Activated CD8-positive, alpha-beta T cell treated with anti-CD3 and anti-CD28 coated beads, Interleukin-2, amount 10 ng/mL, durations not matched to agents 7 days and 5 days (primary cell): ENCODE results near the gene NMT1. TPM values are rescaled to one million over a fixed set of nuclear protein-coding genes. Genes with fewer than 3 reads are reported as not detected.

Source experiments
- ATAC-seq: fragments of 150-1000 bp; cut with Tn5 transposase; one replicate; pipeline ENCODE4 v1.10.0; 2021; ENCODE audit warnings: moderate library complexity
- CTCF ChIA-PET: fragments of 350-600 bp; sonication (Branson Sonifier 250); formaldehyde crosslinking; loops from one replicate; lab custom pipeline; 2021; ENCODE audit warnings: antibody characterized with exemption; lab: Charles Lee
- POLR2A ChIA-PET: fragments of 350-600 bp; sonication (Branson Sonifier 250); formaldehyde crosslinking; loops from one replicate; lab custom pipeline; 2021; ENCODE audit warnings: antibody characterized with exemption; lab: Charles Lee
- DNase-seq: peaks from one replicate; pipeline ENCODE4 v3.0.0-alpha.2; 2020
- H3K27ac Mint-ChIP-seq: one replicate; pipeline ENCODE4 v1.8.0; 2021; ENCODE audit warnings: mild to moderate bottlenecking, mixed read lengths
- H3K27me3 Mint-ChIP-seq: one replicate; pipeline ENCODE4 v1.8.0; 2021; ENCODE audit warnings: low read depth, mixed read lengths
- H3K36me3 Mint-ChIP-seq: one replicate; pipeline ENCODE4 v1.8.0; 2021; ENCODE audit warnings: low read depth, mixed read lengths
- H3K4me1 Mint-ChIP-seq: one replicate; pipeline ENCODE4 v1.8.0; 2021; ENCODE audit warnings: low read depth, mixed read lengths
- H3K4me3 Mint-ChIP-seq: one replicate; pipeline ENCODE4 v1.8.0; 2021; ENCODE audit warnings: mild to moderate bottlenecking, mixed read lengths
- H3K9me3 Mint-ChIP-seq: one replicate; pipeline ENCODE4 v1.8.0; 2022; ENCODE audit warnings: mixed read lengths; ENCODE audit not compliant: insufficient read depth
- total RNA-seq, 2 experiments: library from RNA; stranded (reverse); gene quantifications; one replicate each; pipeline ENCODE4 v1.2.3, GENCODE V29; 2021

Gene NMT1
- total RNA-seq, 2 experiments from 2014 or later: 125 to 143 TPM

- CTCF ChIA-PET: interaction anchor here (0.7 to 5.6 kb wide), 36 partner anchors 11 to 247 kb away, joined by 3 to 78 read pairs (median 4); partner anchors contain the start of genes DCAKD and KIF18B
These were observed 38.8 kb upstream of the NMT1 start for GRCh38 chr17:45022288-45022648.

GRCh38 chr17:45022655-45023339, 38.3 kb upstream of the NMT1 start:
- POLR2A ChIA-PET: interaction anchor here (1.2 to 2.0 kb wide), 2 partner anchors 38 to 76 kb away, joined by 4 to 6 read pairs; partner anchors contain the start of gene NMT1

More at GRCh38 chr17:45022288-45022648, 38.8 kb upstream of the NMT1 start:
- no peak for DNase-seq
- Mint-ChIP-seq H3K27me3 (peaks cover 33% of the 10 kb centered on the region), H3K27ac (no peak overlapping the region), H3K9me3 (no peaks in the 10 kb centered on the region), H3K4me3 (no peak overlapping the region), H3K4me1 (peaks cover 23% of the 10 kb centered on the region), H3K36me3 (peaks cover 8% of the 10 kb centered on the region)
- no peak for ATAC-seq
- POLR2A ChIA-PET: interaction anchor here (1.2 to 2.0 kb wide), 3 partner anchors 39 to 110 kb away, joined by 4 to 6 read pairs (median 4); partner anchors contain the start of gene NMT1

GRCh38 chr17:45029096-45029495, 32.0 kb upstream of the NMT1 start:
- Mint-ChIP-seq H3K36me3 (peaks cover 22% of the 10 kb centered on the region), H3K27ac (no peak overlapping the region), H3K4me1 (peaks cover 17% of the 10 kb centered on the region), H3K27me3 (no peaks in the 10 kb centered on the region), H3K9me3 (no peaks in the 10 kb centered on the region), H3K4me3 (no peak overlapping the region)
- ATAC-seq (no peak), DNase-seq (no peak)
- CTCF ChIA-PET: no interaction called here
- POLR2A ChIA-PET: interaction anchor here (0.6 kb wide), 1 partner anchor 1971 kb away, joined by 4 read pairs; no protein-coding TSS in a partner anchor

More at GRCh38 chr17:45022655-45023339, 38.3 kb upstream of the NMT1 start:
- Mint-ChIP-seq H3K27ac (no peak overlapping the region), H3K4me1 (peaks cover 23% of the 10 kb centered on the region), H3K27me3 (peaks cover 32% of the 10 kb centered on the region), H3K36me3 (peaks cover 8% of the 10 kb centered on the region), H3K9me3 (no peaks in the 10 kb centered on the region), H3K4me3 (no peak overlapping the region)
- DNase-seq (no peak), ATAC-seq (no peak)
- CTCF ChIA-PET: interaction anchor here (0.7 to 5.6 kb wide), 35 partner anchors 9 to 248 kb away, joined by 3 to 78 read pairs (median 5); partner anchors contain the start of genes DCAKD and KIF18B

GRCh38 chr17:45029758-45030423, 31.2 kb upstream of the NMT1 start:
- ATAC-seq: no peak
- CTCF ChIA-PET: no interaction called here
- POLR2A ChIA-PET: no interaction called here
- Mint-ChIP-seq H3K27me3 (no peaks in the 10 kb centered on the region), H3K4me3 (no peak overlapping the region), H3K9me3 (no peaks in the 10 kb centered on the region), H3K4me1 (peaks cover 17% of the 10 kb centered on the region), H3K36me3 (peaks cover 28% of the 10 kb centered on the region), H3K27ac (no peak overlapping the region)
- no peak for DNase-seq

GRCh38 chr17:45030733-45031132, 30.4 kb upstream of the NMT1 start:
- no peak for DNase-seq
- no peak overlapping the region for H3K27ac Mint-ChIP-seq
- CTCF ChIA-PET: interaction anchor here (1.0 to 5.7 kb wide), 2 partner anchors 8 to 18 kb away, joined by 3 to 31 read pairs; no protein-coding TSS in a partner anchor
- no peaks in the 10 kb centered on the region for H3K9me3 Mint-ChIP-seq
- H3K4me1 Mint-ChIP-seq: peaks cover 17% of the 10 kb centered on the region
- H3K27me3 Mint-ChIP-seq: no peaks in the 10 kb centered on the region
- ATAC-seq: no peak
- H3K4me3 Mint-ChIP-seq: no peak overlapping the region
- peaks cover 28% of the 10 kb centered on the region for H3K36me3 Mint-ChIP-seq
- POLR2A ChIA-PET: no interaction called here

- ATAC-seq (no peak), DNase-seq (no peak)
- ChIA-PET CTCF (interaction anchor here (1.0 to 5.7 kb wide), 3 partner anchors 9 to 68 kb away, joined by 3 to 31 read pairs (median 4); no protein-coding TSS in a partner anchor), POLR2A (interaction anchor here (0.9 kb wide), 1 partner anchor 14 kb away, joined by 5 read pairs; no protein-coding TSS in a partner anchor)
- H3K27ac Mint-ChIP-seq: peak overlapping the region; percentile 64
- H3K4me1 Mint-ChIP-seq: peaks cover 17% of the 10 kb centered on the region
- no peaks in the 10 kb centered on the region for H3K27me3 Mint-ChIP-seq
- H3K4me3 Mint-ChIP-seq: no peak overlapping the region
- H3K36me3 Mint-ChIP-seq: peaks cover 28% of the 10 kb centered on the region
- H3K9me3 Mint-ChIP-seq: no peaks in the 10 kb centered on the region
These were observed 29.6 kb upstream of the NMT1 start for GRCh38 chr17:45031231-45032173.

GRCh38 chr17:45032174-45032541, 29.0 kb upstream of the NMT1 start:
- ATAC-seq (no peak), DNase-seq (no peak)
- ChIA-PET POLR2A (interaction anchor here (0.9 kb wide), 1 partner anchor 13 kb away, joined by 5 read pairs; no protein-coding TSS in a partner anchor), CTCF (interaction anchor here (1.0 to 5.7 kb wide), 2 partner anchors 10 to 68 kb away, joined by 4 to 31 read pairs; no protein-coding TSS in a partner anchor)
- Mint-ChIP-seq H3K4me1 (peaks cover 17% of the 10 kb centered on the region), H3K27me3 (no peaks in the 10 kb centered on the region), H3K36me3 (peaks cover 28% of the 10 kb centered on the region), H3K9me3 (no peaks in the 10 kb centered on the region), H3K4me3 (no peak overlapping the region), H3K27ac (peak overlapping the region; percentile 54)

GRCh38 chr17:45034599-45034998, 26.5 kb upstream of the NMT1 start:
- Mint-ChIP-seq H3K9me3 (no peaks in the 10 kb centered on the region), H3K4me1 (peaks cover 17% of the 10 kb centered on the region), H3K36me3 (peaks cover 25% of the 10 kb centered on the region), H3K27ac (no peak overlapping the region), H3K4me3 (no peak overlapping the region), H3K27me3 (no peaks in the 10 kb centered on the region)
- ChIA-PET POLR2A (no interaction called here), CTCF (interaction anchor here (1.2 to 5.7 kb wide), 2 partner anchors 12 to 16 kb away, joined by 5 to 31 read pairs; partner anchors contain the start of gene DCAKD)
- ATAC-seq (no peak), DNase-seq (no peak)

GRCh38 chr17:45035848-45036247, 25.3 kb upstream of the NMT1 start:
- DNase-seq: no peak
- ChIA-PET POLR2A (no interaction called here), CTCF (interaction anchor here (1.6 to 5.7 kb wide), 2 partner anchors 13 to 14 kb away, joined by 6 to 31 read pairs; no protein-coding TSS in a partner anchor)
- Mint-ChIP-seq H3K9me3 (no peaks in the 10 kb centered on the region), H3K27ac (no peak overlapping the region), H3K4me3 (no peak overlapping the region), H3K4me1 (peaks cover 14% of the 10 kb centered on the region), H3K36me3 (peaks cover 19% of the 10 kb centered on the region), H3K27me3 (no peaks in the 10 kb centered on the region)
- no peak for ATAC-seq

GRCh38 chr17:45036691-45037090, 24.4 kb upstream of the NMT1 start:
- Mint-ChIP-seq H3K4me1 (peaks cover 6% of the 10 kb centered on the region), H3K9me3 (no peaks in the 10 kb centered on the region), H3K27ac (no peak overlapping the region), H3K27me3 (no peaks in the 10 kb centered on the region), H3K36me3 (peaks cover 19% of the 10 kb centered on the region), H3K4me3 (no peak overlapping the region)
- CTCF ChIA-PET: interaction anchor here (0.7 to 1.7 kb wide), 3 partner anchors 13 to 99 kb away, joined by 3 to 6 read pairs (median 5); partner anchors contain the start of gene ACBD4
- DNase-seq: no peak
- ATAC-seq: no peak
- POLR2A ChIA-PET: no interaction called here
